Measurements from ENCODE around the gene ADGRG6.

- TF ChIP-seq EP300 (IDR thresholded peaks at IDR 0.05) (no peak), CTCF (IDR thresholded peaks at IDR 0.05) (no peak)
Measured at GRCh38 chr6:142417331-142417750, 115.5 kb downstream of the ADGRG6 start.
